ENCODE data around the gene FUCA1. TPM values are rescaled to one million over a fixed set of nuclear protein-coding genes. Genes with fewer than 3 reads are reported as not detected.
"Not testable (repeated sequence)": the region's sequence is repeated elsewhere in the genome, so short reads cannot be mapped to it uniquely, and the experiment has no call there.

The FUCA1 gene
- total and polyA plus RNA-seq, 12 donors, result 17.9 to 109 (median 59.1) TPM

DNA sequence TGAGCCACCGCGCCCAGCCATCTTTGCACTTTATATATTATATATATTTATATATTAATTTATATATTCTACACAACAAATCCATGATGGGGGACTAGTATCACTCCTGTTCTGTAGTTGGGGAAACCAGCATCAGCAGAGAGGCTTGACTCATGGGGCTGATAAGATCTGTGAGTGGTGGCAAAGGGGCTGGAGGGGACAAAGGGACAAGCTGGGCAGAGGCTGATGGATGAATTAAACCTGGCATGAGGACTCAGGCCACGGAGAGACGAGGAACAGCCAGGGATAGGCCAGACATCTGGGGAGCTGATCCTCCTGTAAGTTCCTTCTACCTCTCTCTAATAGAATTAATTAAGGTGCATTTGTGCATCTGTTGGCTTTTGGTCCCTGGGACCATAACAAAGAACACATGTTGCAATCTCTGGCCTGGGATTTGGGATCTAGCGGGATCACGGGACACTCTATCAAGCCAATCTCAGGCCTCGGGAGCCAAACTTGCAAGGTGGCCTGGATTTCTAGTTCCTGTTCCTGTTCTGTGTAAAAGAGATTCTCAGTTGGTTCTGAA, 37.5 kb upstream of the FUCA1 start:
- Histone ChIP-seq H3K36me3 (replicated peaks in 1 of 2) (no peaks in the 10 kb centered on the region), H3K9me3 (replicated peaks in 1 of 3) (no peaks in the 10 kb centered on the region), H3K4me3 (no peak overlapping the region), H3K27ac (no peak overlapping the region), H3K27me3 (peaks cover 23% of the 10 kb centered on the region), H3K4me1 (replicated peaks in 1 of 2) (no peaks in the 10 kb centered on the region)
- 85 to 90% (median 88%) methylated on average over 7 of the region's 7 CpGs for WGBS, 4 donors
- TF ChIP-seq, protein P1, sequence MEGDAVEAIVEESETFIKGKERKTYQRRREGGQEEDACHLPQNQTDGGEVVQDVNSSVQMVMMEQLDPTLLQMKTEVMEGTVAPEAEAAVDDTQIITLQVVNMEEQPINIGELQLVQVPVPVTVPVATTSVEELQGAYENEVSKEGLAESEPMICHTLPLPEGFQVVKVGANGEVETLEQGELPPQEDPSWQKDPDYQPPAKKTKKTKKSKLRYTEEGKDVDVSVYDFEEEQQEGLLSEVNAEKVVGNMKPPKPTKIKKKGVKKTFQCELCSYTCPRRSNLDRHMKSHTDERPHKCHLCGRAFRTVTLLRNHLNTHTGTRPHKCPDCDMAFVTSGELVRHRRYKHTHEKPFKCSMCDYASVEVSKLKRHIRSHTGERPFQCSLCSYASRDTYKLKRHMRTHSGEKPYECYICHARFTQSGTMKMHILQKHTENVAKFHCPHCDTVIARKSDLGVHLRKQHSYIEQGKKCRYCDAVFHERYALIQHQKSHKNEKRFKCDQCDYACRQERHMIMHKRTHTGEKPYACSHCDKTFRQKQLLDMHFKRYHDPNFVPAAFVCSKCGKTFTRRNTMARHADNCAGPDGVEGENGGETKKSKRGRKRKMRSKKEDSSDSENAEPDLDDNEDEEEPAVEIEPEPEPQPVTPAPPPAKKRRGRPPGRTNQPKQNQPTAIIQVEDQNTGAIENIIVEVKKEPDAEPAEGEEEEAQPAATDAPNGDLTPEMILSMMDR (IDR thresholded peaks at IDR 0.05), result no peak
- no peak for TF ChIP-seq POLR2A (IDR thresholded peaks at IDR 0.05)
- intact Hi-C loops (cut with DNase I), result no loop called here
- DNase-seq, result no peak

DNA sequence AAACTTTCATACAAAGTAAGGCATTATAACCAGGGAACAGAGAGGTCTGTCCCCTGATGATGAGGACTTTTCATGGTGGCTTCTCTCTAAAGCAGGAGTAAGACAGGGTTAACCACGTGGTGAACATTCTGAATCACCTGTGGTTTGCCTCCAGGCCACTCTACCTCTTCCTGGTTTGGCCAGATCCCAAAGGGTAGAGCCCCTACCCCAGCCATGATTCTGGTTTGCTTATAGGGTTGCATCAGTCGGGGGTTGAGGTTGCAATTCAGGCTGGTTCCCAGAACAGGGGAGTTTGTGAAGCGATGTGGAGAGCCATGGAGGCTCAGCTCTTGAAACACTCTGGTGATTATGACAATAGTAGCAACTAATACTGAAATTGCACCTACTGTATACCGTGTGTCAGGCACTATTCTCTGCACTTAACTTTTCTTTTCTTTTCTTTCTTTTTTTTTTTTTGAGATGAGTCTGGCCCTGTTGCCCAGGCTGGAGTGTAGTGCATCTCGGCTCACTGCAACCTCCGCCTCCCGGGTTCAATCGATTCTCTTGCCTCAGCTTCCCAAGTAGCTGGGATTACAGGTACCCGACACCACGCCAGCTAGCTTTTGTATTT, 36.8 kb upstream of the FUCA1 start:
- Histone ChIP-seq H3K36me3 (replicated peaks in 1 of 2) (no peaks in the 10 kb centered on the region), H3K4me3 (no peak overlapping the region), H3K27me3 (peaks cover 23% of the 10 kb centered on the region), H3K27ac (no peak overlapping the region), H3K4me1 (replicated peaks in 1 of 2) (no peaks in the 10 kb centered on the region), H3K9me3 (replicated peaks in 1 of 3) (no peaks in the 10 kb centered on the region)
- 79 to 87% (median 83%) methylated on average over 10 of the region's 10 CpGs for WGBS, 4 donors
- no peak for DNase-seq
- TF ChIP-seq POLR2A (IDR thresholded peaks at IDR 0.05), result no peak
- TF ChIP-seq, protein P1 (IDR thresholded peaks at IDR 0.05), result no peak
- intact Hi-C loops (cut with DNase I), result no loop called here

DNA sequence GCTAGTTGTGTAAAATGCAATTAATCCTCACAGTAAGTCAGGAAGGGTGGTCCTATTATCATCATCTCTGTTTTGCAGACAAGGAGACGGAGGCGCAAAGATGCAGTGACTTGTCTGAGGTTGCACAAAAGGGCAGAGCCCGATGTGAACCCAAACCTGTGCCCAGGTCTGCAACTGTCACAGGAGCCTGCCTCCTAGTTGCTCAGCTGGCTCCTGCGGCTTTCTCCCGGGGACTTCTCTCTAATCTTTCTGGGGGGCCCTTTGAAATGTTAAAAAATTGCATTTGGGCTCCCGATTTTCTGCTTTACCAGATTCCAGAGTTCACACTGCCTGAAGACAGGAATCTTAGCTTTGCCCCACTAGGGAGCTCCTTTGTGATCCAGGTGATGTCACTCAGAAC, 35.7 kb upstream of the FUCA1 start:
- TF ChIP-seq, protein P1 (IDR thresholded peaks at IDR 0.05), result no peak
- TF ChIP-seq POLR2A (IDR thresholded peaks at IDR 0.05), result no peak
- intact Hi-C loops (cut with DNase I), result no loop called here
- H3K4me1 ChIP-seq (replicated peaks in 1 of 2), result no peaks in the 10 kb centered on the region
- H3K4me3 ChIP-seq, result no peak overlapping the region
- DNase-seq, result no peak
- 68 to 80% (median 78%) methylated on average over 5 to 6 of the region's 6 CpGs for WGBS, 4 donors
- peaks cover 23% of the 10 kb centered on the region for H3K27me3 ChIP-seq
- H3K27ac ChIP-seq, result no peak overlapping the region
- no peaks in the 10 kb centered on the region for H3K36me3 ChIP-seq (replicated peaks in 1 of 2)
- no peaks in the 10 kb centered on the region for H3K9me3 ChIP-seq (replicated peaks in 1 of 3)

DNA sequence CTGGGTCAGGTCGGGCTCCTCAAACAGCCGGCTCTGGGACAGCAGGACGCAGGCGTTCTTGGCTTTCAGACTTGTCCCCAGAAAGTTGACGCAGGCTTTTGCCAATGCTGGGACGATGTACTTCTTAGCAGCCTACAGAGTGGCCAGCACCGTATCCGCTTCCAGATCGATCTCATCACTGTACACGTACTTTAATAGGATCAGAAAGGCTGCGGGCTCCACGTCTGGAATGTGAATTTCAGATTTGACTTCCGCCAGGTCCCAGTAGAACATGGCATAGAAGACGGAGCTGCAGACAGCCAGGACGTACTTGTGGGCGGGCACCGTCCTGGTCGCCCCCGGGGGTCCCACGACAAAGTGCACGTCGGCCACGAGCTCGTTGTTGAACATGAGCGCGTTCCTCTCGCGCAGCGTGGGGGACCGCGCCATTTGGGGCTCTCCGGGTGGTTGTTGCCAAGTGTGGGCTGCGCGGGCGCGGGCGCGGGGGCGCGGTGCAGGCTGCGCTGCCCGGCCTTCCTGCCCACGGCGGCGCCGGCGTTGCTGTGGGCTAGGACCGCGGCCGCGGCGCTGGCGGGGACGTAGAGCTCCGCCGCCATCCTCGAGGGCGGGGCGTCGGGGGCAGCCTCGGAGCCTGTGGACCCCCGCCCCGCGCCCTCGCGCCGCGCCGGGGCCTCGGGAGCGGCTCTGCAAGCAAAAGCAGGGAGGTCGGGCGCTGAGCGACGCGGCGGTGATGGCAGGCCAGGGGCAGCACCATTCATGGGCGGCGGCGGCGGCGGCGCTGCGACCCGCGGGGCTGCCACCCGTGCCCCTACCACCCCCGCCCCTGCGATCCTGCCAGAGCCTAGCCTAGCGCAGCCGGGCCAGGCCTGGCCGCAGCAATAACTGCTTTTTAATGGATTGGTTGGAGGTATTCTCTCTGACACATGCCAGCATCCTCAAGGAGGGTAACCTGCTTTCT, 34.5 kb upstream of the FUCA1 start:
- 19 to 51% (median 30%) methylated on average over 31 to 92 of the region's 92 CpGs for WGBS, 4 donors
- H3K9me3 ChIP-seq (replicated peaks in 1 of 3), result no peaks in the 10 kb centered on the region
- H3K36me3 ChIP-seq (replicated peaks in 1 of 2), result no peaks in the 10 kb centered on the region
- H3K27me3 ChIP-seq, result peaks cover 23% of the 10 kb centered on the region
- no peak for DNase-seq
- intact Hi-C loops (cut with DNase I), result no loop called here
- H3K27ac ChIP-seq, result no peak overlapping the region
- peak overlapping the region in 1 of 4 donors; percentile 51 for H3K4me3 ChIP-seq
- no peaks in the 10 kb centered on the region for H3K4me1 ChIP-seq (replicated peaks in 1 of 2)
- no peak for TF ChIP-seq POLR2A (IDR thresholded peaks at IDR 0.05)
- TF ChIP-seq, protein P1 (IDR thresholded peaks at IDR 0.05), result no peak

DNA sequence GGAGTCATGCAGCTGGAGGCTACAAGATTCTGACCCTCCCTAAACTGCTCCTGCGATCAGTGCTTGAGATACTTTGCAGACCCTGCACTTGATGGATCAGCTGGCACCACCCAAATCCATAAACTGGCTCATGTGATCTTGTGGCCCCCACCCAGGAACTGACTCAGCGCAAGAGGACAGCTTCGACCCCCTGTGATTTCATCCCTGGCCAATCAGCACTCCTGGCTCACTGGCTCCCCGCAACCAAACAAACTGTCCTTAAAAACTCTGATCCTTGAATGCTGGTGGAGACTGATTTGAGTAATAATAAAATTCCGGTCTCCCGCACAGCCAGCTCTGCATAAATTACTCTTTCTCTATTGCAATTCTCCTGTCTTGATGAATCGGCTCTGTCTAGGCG, 31.9 kb upstream of the FUCA1 start:
- H3K36me3 ChIP-seq (replicated peaks in 1 of 2); intact Hi-C loops (cut with DNase I); H3K4me3 ChIP-seq; H3K4me1 ChIP-seq (replicated peaks in 1 of 2); DNase-seq; H3K27ac ChIP-seq; H3K9me3 ChIP-seq (replicated peaks in 1 of 3): not testable (repeated sequence)
- H3K27me3 ChIP-seq, result peaks cover 23% of the 10 kb centered on the region
- 68 to 77% (median 70%) methylated on average over 5 to 8 of the region's 8 CpGs for WGBS, 4 donors
